ENCODE data around the gene VCL.

VCL gene

DNA sequence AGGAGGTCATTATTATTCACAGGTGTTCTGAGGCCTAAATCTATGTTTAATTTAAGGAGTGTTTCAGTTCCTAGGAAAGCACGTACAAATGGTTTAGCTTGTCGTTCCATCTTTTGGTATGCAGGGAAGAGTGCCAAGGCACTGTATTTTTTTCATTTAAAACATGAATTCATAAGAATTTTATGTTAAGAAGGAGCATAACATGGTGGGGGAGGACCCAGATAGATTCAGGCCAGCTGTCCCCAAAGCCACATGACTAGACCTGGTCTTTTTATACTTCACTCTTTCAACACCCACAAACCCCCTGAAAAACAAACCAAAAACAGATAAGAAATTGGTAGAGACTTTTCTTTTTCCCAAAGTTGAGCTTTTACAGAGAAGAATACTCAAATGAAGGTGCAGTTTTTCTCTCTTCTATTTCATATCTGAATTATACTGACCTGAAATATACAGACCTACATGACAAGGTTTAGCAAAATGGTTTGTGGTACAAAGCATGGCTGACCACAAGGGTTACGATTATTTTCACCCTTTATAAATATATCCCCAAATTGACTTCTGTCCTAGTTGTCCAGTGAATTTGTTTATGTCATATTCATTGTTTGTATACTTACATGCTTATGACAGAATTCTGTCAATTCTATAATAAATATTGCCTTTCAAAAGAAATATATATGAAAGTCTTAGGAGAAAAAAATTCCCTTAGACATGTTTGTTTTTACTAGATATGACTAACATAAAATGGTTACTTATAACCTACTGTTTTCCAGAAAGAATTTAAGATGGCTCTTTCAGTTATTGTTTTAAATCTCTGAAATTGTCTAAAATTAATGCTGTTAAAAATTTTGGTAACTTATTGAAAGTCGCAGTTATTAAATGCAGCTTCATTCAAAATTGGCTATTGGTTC, 81.4 kb downstream of the VCL start:
- no peak for DNase-seq

GRCh38 chr10:74079936-74080590, 82.1 kb downstream of the VCL start:
- no peak for DNase-seq

GRCh38 chr10:74081192-74081803, 83.4 kb downstream of the VCL start:
- DNase-seq = peak; percentile 59

- no peak for DNase-seq
Observed at GRCh38 chr10:74081941-74082718, 84.2 kb downstream of the VCL start.

DNA sequence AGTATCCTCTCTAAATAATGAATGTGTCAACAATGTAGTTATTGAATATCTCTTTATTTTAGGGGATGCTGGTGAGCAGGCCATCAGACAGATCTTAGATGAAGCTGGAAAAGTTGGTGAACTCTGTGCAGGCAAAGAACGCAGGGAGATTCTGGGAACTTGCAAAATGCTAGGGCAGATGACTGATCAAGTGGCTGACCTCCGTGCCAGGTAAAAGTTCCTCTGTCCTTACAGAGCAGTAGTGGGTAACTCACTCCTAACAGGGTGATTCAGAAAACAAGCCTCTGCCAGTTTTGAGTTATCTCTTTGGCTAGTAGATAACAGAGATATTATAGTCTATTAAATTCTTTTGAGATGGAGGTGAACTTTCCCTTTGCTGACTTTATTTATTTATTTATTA, 85.4 kb downstream of the VCL start:
- no peak for DNase-seq

- no peak for DNase-seq
Observed at GRCh38 chr10:74084955-74085354, 87.0 kb downstream of the VCL start.

DNA sequence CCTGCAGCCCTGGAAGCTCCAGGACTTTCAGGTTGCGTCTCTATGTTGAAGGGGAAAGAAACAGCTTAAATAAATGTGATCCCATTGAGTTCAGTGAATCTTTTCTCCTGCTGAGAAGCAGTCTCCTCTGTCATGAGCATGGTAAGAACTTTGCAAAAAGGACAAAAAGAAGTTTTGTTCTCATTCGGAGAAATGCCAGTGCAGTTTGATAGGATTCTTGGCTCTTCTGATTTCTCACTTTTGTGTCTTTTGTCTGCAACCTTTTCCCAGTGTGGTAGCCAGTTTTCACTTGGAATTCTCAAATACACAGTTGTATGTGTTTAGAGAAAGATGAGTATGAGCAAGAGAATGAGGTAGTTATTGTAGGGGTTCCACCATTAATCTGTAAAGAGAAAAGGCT, 88.4 kb downstream of the VCL start:
- DNase-seq = no peak

- no peak for DNase-seq
Observed at GRCh38 chr10:74088722-74089121, 90.8 kb downstream of the VCL start.

GRCh38 chr10:74092372-74092771, 94.5 kb downstream of the VCL start:
- no peak for DNase-seq

DNA sequence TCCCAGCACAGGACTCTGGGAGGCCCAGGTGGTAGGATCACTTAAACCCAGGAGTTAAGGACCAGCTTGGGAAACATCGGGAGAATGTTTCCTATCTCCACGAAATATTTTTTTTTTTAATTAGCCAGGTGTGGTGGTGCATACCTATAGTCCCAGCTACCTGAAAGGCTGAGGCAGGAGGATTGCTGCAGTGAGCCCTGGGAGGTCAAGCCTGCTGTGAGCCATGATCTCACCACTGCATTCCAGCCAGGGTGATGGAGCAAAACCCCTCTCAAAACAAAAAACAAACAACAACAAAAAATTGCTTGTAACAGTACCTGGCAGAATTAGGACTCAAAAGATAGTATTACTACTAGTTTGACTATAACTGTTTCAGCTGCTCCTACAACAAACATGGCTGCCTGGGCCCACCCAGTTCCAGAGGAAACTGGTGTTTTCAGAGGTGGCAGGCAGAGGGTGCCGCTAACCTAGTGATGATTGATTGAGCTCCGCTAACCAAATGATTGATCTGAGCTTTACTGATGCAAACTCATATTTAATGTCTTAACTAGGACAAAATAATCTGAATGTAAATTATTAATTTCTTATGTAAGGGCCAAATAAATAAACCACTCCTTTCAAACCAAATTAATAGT, 95.7 kb downstream of the VCL start:
- no peak for DNase-seq

GRCh38 chr10:74094231-74094630, 96.3 kb downstream of the VCL start:
- no peak for DNase-seq

GRCh38 chr10:74096777-74097176, 98.9 kb downstream of the VCL start:
- DNase-seq = no peak

- no peak for DNase-seq
Observed at GRCh38 chr10:74097776-74098175, 99.9 kb downstream of the VCL start.

- no peak for DNase-seq
Observed at GRCh38 chr10:74099420-74099819, 101.5 kb downstream of the VCL start.

DNA sequence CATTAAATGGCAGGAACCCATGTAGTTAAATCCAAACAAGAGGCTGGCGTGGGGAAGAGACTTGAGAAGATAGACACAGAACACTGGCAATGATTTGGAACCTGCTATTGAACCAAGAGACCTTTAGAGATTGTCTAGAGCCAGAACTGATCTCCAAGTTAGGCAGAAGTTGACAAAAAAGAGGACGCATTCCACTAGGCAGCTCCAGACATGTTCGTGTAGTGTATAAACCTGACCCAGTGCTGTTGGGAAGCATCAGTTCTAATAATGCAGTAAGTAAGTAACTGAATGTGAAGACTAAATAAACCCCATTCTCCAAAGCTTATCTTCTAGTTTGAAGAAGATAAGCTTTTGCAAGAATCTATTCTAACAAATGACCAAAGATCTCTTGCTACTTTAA, 101.9 kb downstream of the VCL start:
- DNase-seq = no peak

- peak; percentile 18 for DNase-seq
Observed at GRCh38 chr10:74103560-74104258, 105.8 kb downstream of the VCL start.

DNA sequence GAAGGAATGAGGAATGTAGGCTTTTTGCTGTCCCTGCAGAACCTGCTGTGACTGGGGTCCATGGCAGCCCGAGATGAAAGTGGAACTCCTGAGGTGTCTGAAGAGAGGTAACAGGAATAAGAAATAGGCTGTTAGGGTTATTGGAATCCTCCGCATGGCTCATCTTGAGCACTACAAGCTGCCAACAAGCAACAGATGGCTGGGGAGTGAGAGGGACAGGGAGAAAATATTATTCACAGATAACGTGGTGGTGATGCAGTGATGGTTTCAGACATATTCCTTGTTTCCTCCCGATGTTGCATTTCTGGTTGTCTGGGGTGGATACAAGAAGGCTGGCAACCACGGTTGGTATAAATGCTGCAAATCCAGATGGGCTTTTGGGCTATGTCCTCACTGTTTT, 106.6 kb downstream of the VCL start:
- no peak for DNase-seq

DNA sequence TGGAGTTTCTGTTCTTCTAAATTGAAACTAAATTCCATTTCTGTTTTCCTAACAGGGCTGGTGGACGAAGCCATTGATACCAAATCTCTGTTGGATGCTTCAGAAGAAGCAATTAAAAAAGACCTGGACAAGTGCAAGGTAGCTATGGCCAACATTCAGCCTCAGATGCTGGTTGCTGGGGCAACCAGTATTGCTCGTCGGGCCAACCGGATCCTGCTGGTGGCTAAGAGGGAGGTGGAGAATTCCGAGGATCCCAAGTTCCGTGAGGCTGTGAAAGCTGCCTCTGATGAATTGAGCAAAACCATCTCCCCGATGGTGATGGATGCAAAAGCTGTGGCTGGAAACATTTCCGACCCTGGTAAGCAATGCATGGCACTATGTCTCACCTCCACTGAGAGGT, 107.1 kb downstream of the VCL start:
- DNase-seq = no peak

- DNase-seq = no peak
Observed at GRCh38 chr10:74107391-74107790, 109.5 kb downstream of the VCL start.

GRCh38 chr10:74109452-74109851, 111.5 kb downstream of the VCL start:
- DNase-seq = no peak

GRCh38 chr10:74110120-74110519, 112.2 kb downstream of the VCL start:
- no peak for DNase-seq

DNA sequence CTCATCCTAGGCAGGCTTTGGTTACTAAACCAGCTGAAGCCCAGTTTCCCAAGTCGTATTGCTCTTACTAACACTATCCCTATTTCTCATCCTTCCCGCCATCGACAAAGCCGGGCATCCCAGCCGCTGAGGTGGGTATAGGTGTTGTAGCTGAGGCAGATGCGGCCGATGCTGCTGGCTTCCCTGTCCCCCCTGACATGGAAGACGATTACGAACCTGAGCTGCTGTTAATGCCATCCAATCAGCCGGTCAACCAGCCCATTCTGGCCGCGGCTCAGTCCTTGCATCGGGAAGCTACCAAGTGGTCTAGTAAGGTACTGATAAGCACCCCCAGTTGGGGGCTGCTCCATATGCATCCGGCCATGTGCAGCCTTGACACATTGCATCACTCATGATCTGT, 113.9 kb downstream of the VCL start:
- DNase-seq = no peak

Measured in CD4-positive, alpha-beta T cell treated with Interleukin-10 for 1 hour (primary cell).